HepG2 (cell line): ENCODE measurements around the gene SLC5A12. TPM values are rescaled to one million over a fixed set of nuclear protein-coding genes. Genes with fewer than 3 reads are reported as not detected.

Source experiments
- ATAC-seq: fragments of 200-7000 bp; cut with Tn5 transposase; 3 replicates; pipeline ENCODE4 v1.9.1; 2020; ENCODE audit warnings: mild to moderate bottlenecking, moderate library complexity
- BruUV-seq: library from RNA; stranded (reverse); fragments of 400-500 nt; replicated peaks from 2 replicates; lab custom pipeline; 2021; lab: Mats Ljungman, UMichigan
- CTCF ChIA-PET: fragments of 300-600 bp; formaldehyde crosslinking; extraction: SDS; loops from one replicate; lab custom pipeline; 2021; ENCODE audit warnings: low total read pairs, inconsistent platforms, low intra/inter-chr PET ratio; lab: Yijun Ruan, JAX
- POLR2A ChIA-PET: fragments of 350-600 bp; sonication (Branson Sonifier 250); formaldehyde crosslinking; loops from one replicate; lab custom pipeline; 2020; ENCODE audit warnings: antibody characterized with exemption, inconsistent platforms; lab: Yijun Ruan, JAX
- DNase-seq: peaks from one replicate; pipeline ENCODE4 v3.0.0-alpha.2; 2015; ENCODE audit warnings: low spot score
- FAIRE-seq: peaks from 3 replicates; lab custom pipeline; 2011; peaks lifted over from hg19 to GRCh38; lab: Jason Lieb, UNC
- H2AFZ ChIP-seq: one replicate; pipeline ENCODE4 v1.6.1; 2011; ENCODE audit warnings: low read length, inconsistent platforms
- H3K27ac ChIP-seq: fragments of 300-600 bp; 3 replicates; pipeline ENCODE4 v1.8.0; 2011; ENCODE audit warnings: mixed run types, mild to moderate bottlenecking, mixed read lengths, low read length, inconsistent platforms; ENCODE audit not compliant: insufficient read depth; ENCODE audit errors: extremely low read length
- H3K27me3 ChIP-seq, 2 experiments: fragments of 200-600 bp in 1 of 2; 2 replicates in 1 of 2; 3 replicates in 1 of 2; pipeline versions ENCODE4 v1.6.0 to v1.8.0; 2011; ENCODE audit warnings: low read length in 2 of 2, mild to moderate bottlenecking in 2 of 2, moderate library complexity in 2 of 2, inconsistent platforms in 1 of 2; ENCODE audit not compliant: insufficient read depth in 2 of 2, control insufficient read depth in 1 of 2
- H3K36me3 ChIP-seq, 2 experiments: fragments of 200-600 bp in 1 of 2; replicated peaks in 1 of 2; 2 replicates in 1 of 2; 3 replicates in 1 of 2; pipeline versions ENCODE4 v1.5.1 to v1.8.0; 2011; ENCODE audit warnings: low read length in 2 of 2, inconsistent platforms in 1 of 2; ENCODE audit not compliant: insufficient read depth in 2 of 2, control insufficient read depth in 1 of 2
- H3K4me1 ChIP-seq: 2 replicates; pipeline ENCODE4 v1.5.1; 2012; ENCODE audit warnings: low read length, inconsistent platforms; ENCODE audit not compliant: insufficient read depth
- H3K4me2 ChIP-seq: 2 replicates; pipeline ENCODE4 v1.6.0; 2011; ENCODE audit warnings: low read depth, low read length, inconsistent platforms
- H3K4me3 ChIP-seq, 3 experiments: fragments of 200-600 bp in 1 of 3; sonication (generic), shearing (Covaris generic) in 1 of 3; replicated peaks in 1 of 3; 2 replicates each; pipeline ENCODE4 v1.5.1; 2011 to 2016; ENCODE audit warnings: low read length in 3 of 3, inconsistent platforms in 2 of 3, low read depth in 2 of 3, mild to moderate bottlenecking in 2 of 3, control low read depth in 1 of 3, mixed read lengths in 1 of 3; ENCODE audit not compliant: insufficient read depth in 1 of 3
- H3K79me2 ChIP-seq: one replicate; pipeline ENCODE4 v1.6.1; 2011; ENCODE audit warnings: low read length, inconsistent platforms; ENCODE audit not compliant: insufficient read depth
- H3K9ac ChIP-seq: 2 replicates; pipeline ENCODE4 v1.6.0; 2011; ENCODE audit warnings: mild to moderate bottlenecking, low read depth, low read length, inconsistent platforms; ENCODE audit not compliant: insufficient read depth
- H3K9me3 ChIP-seq: 2 replicates; pipeline ENCODE4 v1.5.1; 2012; ENCODE audit warnings: mild to moderate bottlenecking, low read length
- H4K20me1 ChIP-seq: 2 replicates; pipeline ENCODE4 v1.6.0; 2011; ENCODE audit warnings: inconsistent platforms, mild to moderate bottlenecking, low read length, moderate library complexity; ENCODE audit not compliant: insufficient read depth
- CBX1 ChIP-seq: IDR thresholded peaks from one replicate; pipeline ENCODE4 v1.6.1; 2016; ENCODE audit warnings: antibody characterized with exemption, low read depth
- GABPA ChIP-seq, 2 experiments: IDR thresholded peaks; 2 replicates each; pipeline ENCODE4 v1.6.1; 2011 to 2016; ENCODE audit warnings: low read depth in 2 of 2, low read length in 1 of 2, missing biosample characterization in 1 of 2, missing genetic modification characterization in 1 of 2
- GPBP1L1 ChIP-seq: sonication (generic); formaldehyde crosslinking; IDR thresholded peaks from 2 replicates; pipeline ENCODE4 v1.5.0; 2020; ENCODE audit warnings: mild to moderate bottlenecking, missing genetic modification reagents
- HMGXB3 ChIP-seq: sonication (generic); formaldehyde crosslinking; IDR thresholded peaks from 2 replicates; pipeline ENCODE4 v1.4.0; 2020; ENCODE audit warnings: missing genetic modification reagents, borderline replicate concordance
- HNF4A ChIP-seq: sonication (generic); formaldehyde crosslinking; IDR thresholded peaks from 2 replicates; pipeline ENCODE4 v1.4.0; 2020; ENCODE audit warnings: missing genetic modification reagents
- SMYD3 ChIP-seq: sonication (generic); formaldehyde crosslinking; IDR thresholded peaks from 2 replicates; pipeline ENCODE4 v1.8.1; 2023; ENCODE audit warnings: mild to moderate bottlenecking, missing genetic modification reagents
- THAP9 ChIP-seq: sonication (generic); formaldehyde crosslinking; IDR thresholded peaks from 2 replicates; pipeline ENCODE4; 2020; ENCODE audit warnings: missing genetic modification reagents, mild to moderate bottlenecking, borderline replicate concordance
- U2AF1 ChIP-seq: fragments of 200-400 bp; formaldehyde crosslinking; optimal IDR thresholded peaks from 2 replicates; pipeline ENCODE3; 2017; ENCODE audit warnings: mild to moderate bottlenecking, low read depth, low read length
- ZBTB38 ChIP-seq: sonication (generic); formaldehyde crosslinking; IDR thresholded peaks from 2 replicates; pipeline ENCODE4 v1.5.1; 2020; ENCODE audit warnings: mild to moderate bottlenecking, missing genetic modification reagents
- ZBTB7A ChIP-seq: sonication (generic); formaldehyde crosslinking; IDR thresholded peaks from 2 replicates; pipeline ENCODE4 v1.8.0; 2022; ENCODE audit warnings: mild to moderate bottlenecking, missing genetic modification reagents
- ZNF724P ChIP-seq: sonication (generic); formaldehyde crosslinking; IDR thresholded peaks from 2 replicates; pipeline ENCODE4 v1.8.0; 2022; ENCODE audit warnings: missing genetic modification reagents, borderline replicate concordance
- ZSCAN29 ChIP-seq: sonication (generic); formaldehyde crosslinking; conservative IDR thresholded peaks from 2 replicates; pipeline ENCODE4 v1.4.0; 2020; ENCODE audit warnings: mild to moderate bottlenecking, missing genetic modification reagents
- in situ Hi-C: cut with HindIII; loops from 2 replicates; pipeline ENCODE4 v1.10.0; 2017; ENCODE audit warnings: low pct_unique_long_range_greater_than_20kb; ENCODE audit not compliant: extremely low pct_ligation_motif_present
- intact Hi-C: fragments of 100-400 bp; cut with micrococcal nuclease; formaldehyde crosslinking; loops from one replicate; pipeline ENCODE4 v1.10.0; 2022; ENCODE audit not compliant: unreplicated experiment
- polyA plus RNA-seq, 8 experiments: library from polyadenylated mRNA; depleted of rRNA in 3 of 8; stranded (reverse) in 7 of 8; unstranded in 1 of 8; fragments of >200 nt; fragmentation: Illumina TruSeq in 4 of 8; extraction: Trizol in 4 of 8; gene quantifications; 2 replicates each; pipeline versions ENCODE4 v1.2.1 to v1.2.3, GENCODE V29; 2011 to 2016; ENCODE audit warnings: low read depth in 4 of 8, missing spikeins in 1 of 8, mixed read lengths in 1 of 8; ENCODE audit not compliant: insufficient read depth in 1 of 8
- total RNA-seq, 5 experiments: library from RNA; depleted of rRNA; stranded (reverse); fragments of >200 nt; fragmentation: Illumina TruSeq; extraction: Trizol; gene quantifications; 2 replicates each; pipeline ENCODE4 v1.2.3, GENCODE V29; 2016; ENCODE audit warnings: low read depth in 1 of 5
- TF ChIP-seq, protein P1 (sequence below): sonication (generic); formaldehyde crosslinking; IDR thresholded peaks from 2 replicates; pipeline ENCODE4 v1.5.0; 2020; ENCODE audit warnings: mild to moderate bottlenecking, missing genetic modification reagents, moderate library complexity

The SLC5A12 gene
- total and polyA plus RNA-seq, 2 of the 13 experiments (the other 11 are each of a cell fraction or from before 2014, with no cell fraction given), result not detected

DNA sequence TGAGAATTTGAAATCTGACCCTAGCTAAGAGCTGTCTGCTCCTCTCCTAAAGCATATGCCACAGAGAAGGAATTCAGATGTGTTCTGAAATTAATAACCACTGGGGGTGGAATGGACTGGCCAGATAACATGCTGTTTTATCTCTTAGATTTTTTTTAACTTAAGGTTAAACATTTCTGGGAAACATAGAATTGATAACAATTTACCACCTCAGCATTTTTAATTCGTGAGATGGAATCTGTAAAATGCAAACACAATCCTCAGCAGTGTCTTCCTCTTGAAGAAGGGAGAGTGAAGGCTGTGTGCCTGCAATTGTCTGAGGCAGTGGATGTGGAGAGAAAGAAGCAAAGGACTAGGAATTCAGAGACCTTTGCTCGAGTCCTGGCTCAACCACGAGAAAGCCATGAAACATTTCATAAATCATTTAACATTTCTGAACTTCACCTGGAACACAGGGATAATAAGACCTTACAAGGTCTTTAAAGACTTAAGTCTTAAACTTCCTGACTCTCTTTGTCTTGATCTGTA is at the start of gene SLC5A12 (continued):
- no peak for TF ChIP-seq GPBP1L1
- TF ChIP-seq, all 625 proteins: peak for 2

- Histone ChIP-seq H3K4me2 (no peak overlapping the region), H2AFZ (no peak overlapping the region), H3K9ac (no peak overlapping the region), H3K27ac (no peak overlapping the region), H3K79me2 (no peaks in the 10 kb centered on the region), H3K36me3 (no peaks in the 10 kb centered on the region), H3K9me3 (no peaks in the 10 kb centered on the region), H3K27me3 (no peaks in the 10 kb centered on the region), H3K4me3 (no peak overlapping the region), H3K4me1 (no peaks in the 10 kb centered on the region), H4K20me1 (no peaks in the 10 kb centered on the region)
- ChIA-PET CTCF (no interaction called here), POLR2A (no interaction called here)
- intact Hi-C loops (no loop called here), in situ Hi-C loops (loop anchor here (25.0 kb wide), 1 partner anchor 718 kb away; no protein-coding TSS in a partner anchor)
- DNase-seq (no peak), ATAC-seq (no peak), FAIRE-seq (no peak)
- no TSS peak for BruUV-seq
- no peak for TF ChIP-seq ZBTB38
- TF ChIP-seq ZBTB7A, result no peak
- TF ChIP-seq THAP9 (CRISPR knock-in tag), result no peak
- no peak for TF ChIP-seq CBX1
- TF ChIP-seq HMGXB3 (CRISPR knock-in tag), result no peak
- TF ChIP-seq ZNF724P, result no peak
- TF ChIP-seq ZSCAN29 (CRISPR knock-in tag), result no peak
- no peak for TF ChIP-seq HNF4A
- TF ChIP-seq, protein P1, sequence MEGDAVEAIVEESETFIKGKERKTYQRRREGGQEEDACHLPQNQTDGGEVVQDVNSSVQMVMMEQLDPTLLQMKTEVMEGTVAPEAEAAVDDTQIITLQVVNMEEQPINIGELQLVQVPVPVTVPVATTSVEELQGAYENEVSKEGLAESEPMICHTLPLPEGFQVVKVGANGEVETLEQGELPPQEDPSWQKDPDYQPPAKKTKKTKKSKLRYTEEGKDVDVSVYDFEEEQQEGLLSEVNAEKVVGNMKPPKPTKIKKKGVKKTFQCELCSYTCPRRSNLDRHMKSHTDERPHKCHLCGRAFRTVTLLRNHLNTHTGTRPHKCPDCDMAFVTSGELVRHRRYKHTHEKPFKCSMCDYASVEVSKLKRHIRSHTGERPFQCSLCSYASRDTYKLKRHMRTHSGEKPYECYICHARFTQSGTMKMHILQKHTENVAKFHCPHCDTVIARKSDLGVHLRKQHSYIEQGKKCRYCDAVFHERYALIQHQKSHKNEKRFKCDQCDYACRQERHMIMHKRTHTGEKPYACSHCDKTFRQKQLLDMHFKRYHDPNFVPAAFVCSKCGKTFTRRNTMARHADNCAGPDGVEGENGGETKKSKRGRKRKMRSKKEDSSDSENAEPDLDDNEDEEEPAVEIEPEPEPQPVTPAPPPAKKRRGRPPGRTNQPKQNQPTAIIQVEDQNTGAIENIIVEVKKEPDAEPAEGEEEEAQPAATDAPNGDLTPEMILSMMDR (CRISPR knock-in tag), result no peak
- TF ChIP-seq U2AF1, result no peak
- TF ChIP-seq SMYD3, result no peak
- no peak for TF ChIP-seq GABPA (IDR thresholded peaks at IDR 0.05; ENCODE audit: low read depth, low read length)
- no peak for TF ChIP-seq GABPA (CRISPR knock-in tag; IDR thresholded peaks at IDR 0.05; ENCODE audit: low read depth)
Observed at GRCh38 chr11:26769027-26769426, 47.2 kb upstream of the SLC5A12 start.
